GM12891 (cell line): ENCODE measurements around the gene TSPAN10.

ENCODE experiments used
- POLR2A ChIP-seq: IDR thresholded peaks from 2 replicates; pipeline ENCODE4 v1.6.1; 2011; ENCODE audit warnings: low read depth, low read length, control low read depth
- POLR2AphosphoS5 ChIP-seq: IDR thresholded peaks from 2 replicates; pipeline ENCODE4 v1.6.1; 2011; ENCODE audit warnings: low read depth, low read length, control low read depth
- SPI1 ChIP-seq: IDR thresholded peaks from 2 replicates; pipeline ENCODE4 v1.6.1; 2011; ENCODE audit warnings: low read depth, low read length, control low read depth
- TAF1 ChIP-seq: IDR thresholded peaks from 2 replicates; pipeline ENCODE4 v1.6.1; 2011; ENCODE audit warnings: low read depth, low read length, control low read depth

GRCh38 chr17:81684442-81684911 is 47.5 kb downstream of the TSPAN10 start:
- no peak for TF ChIP-seq POLR2A
- no peak for TF ChIP-seq POLR2AphosphoS5
- no peak for TF ChIP-seq SPI1
- TF ChIP-seq TAF1, result no peak
